HEK293 (cell line): ENCODE data around the gene GTF2I.
"Not testable (repeated sequence)": the region's sequence is repeated elsewhere in the genome, so short reads cannot be mapped to it uniquely, and the experiment has no call there.

Experiments
- CTCF ChIP-seq: fragments of 450-650 bp; formaldehyde crosslinking; IDR thresholded peaks from 2 replicates; pipeline ENCODE4 v1.5.1; 2016; ENCODE audit warnings: missing biosample characterization, missing genetic modification characterization
- PRDM10 ChIP-seq: fragments of 450-650 bp; formaldehyde crosslinking; IDR thresholded peaks from 2 replicates; pipeline ENCODE4 v1.5.1; 2016; ENCODE audit warnings: missing biosample characterization, missing genetic modification characterization
- YY1 ChIP-seq: fragments of 450-650 bp; formaldehyde crosslinking; IDR thresholded peaks from 2 replicates; pipeline ENCODE4 v1.5.1; 2018; ENCODE audit warnings: missing biosample characterization, missing genetic modification characterization
- ZNF239 ChIP-seq: fragments of 450-650 bp; formaldehyde crosslinking; IDR thresholded peaks from 2 replicates; pipeline ENCODE4 v1.5.1; 2016; ENCODE audit warnings: missing biosample characterization, missing genetic modification characterization
- ZNF391 ChIP-seq: fragments of 450-650 bp; formaldehyde crosslinking; IDR thresholded peaks from 2 replicates; pipeline ENCODE4 v1.5.1; 2016; ENCODE audit warnings: low read depth, missing biosample characterization, missing genetic modification characterization, borderline replicate concordance
- ZNF449 ChIP-seq: fragments of 450-650 bp; formaldehyde crosslinking; IDR thresholded peaks from 2 replicates; pipeline ENCODE4 v1.5.1; 2017; ENCODE audit warnings: missing biosample characterization, mild to moderate bottlenecking, missing genetic modification characterization, moderate library complexity

GRCh38 chr7:74758982-74759381 lies 101.5 kb downstream of the GTF2I start:
- TF ChIP-seq ZNF449 (tag by site-specific recombination); ZNF391 (tag by site-specific recombination); CTCF (tag by site-specific recombination); ZNF239; PRDM10 (tag by site-specific recombination); YY1 (tag by site-specific recombination): not testable (repeated sequence)
